Measurements from ENCODE around the gene ETAA1. TPM values are rescaled to one million over a fixed set of nuclear protein-coding genes. Genes with fewer than 3 reads are reported as not detected.

ETAA1 gene
- total RNA-seq, 1 experiment from 2014 or later: 18.8 TPM

DNA sequence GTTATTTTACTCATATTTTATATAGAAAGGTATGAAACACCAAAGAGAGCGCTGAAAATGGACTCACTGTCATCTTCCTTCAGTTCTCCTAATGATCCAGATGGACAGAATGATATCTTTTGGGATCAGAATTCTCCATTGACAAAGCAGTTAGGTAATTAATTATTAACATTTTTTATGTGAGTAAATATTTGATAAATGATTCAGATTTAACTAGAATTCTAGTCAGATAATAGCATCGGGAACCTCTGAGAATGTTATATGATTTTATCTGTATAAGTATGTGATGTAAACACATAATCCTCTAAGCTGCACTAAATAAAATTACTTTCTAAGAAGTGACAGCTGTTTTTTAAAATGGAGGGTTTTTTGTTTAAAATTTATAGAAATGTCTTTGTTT lies 2.0 kb downstream of the ETAA1 start:
- no peak overlapping the region for H3K27ac Mint-ChIP-seq
- Histone ChIP-seq H2BK5ac (ENCODE audit: insufficient read length, low read length) (no peak overlapping the region), H3T11ph (ENCODE audit: low read length) (no peak overlapping the region), H3K9me3 (ENCODE audit: control insufficient read depth, low read depth, low read length) (no peaks in the 10 kb centered on the region), H3K79me2 (ENCODE audit: insufficient read depth, low read length) (no peaks in the 10 kb centered on the region; the same call in 1 of the 2 replicates), H3K79me1 (ENCODE audit: insufficient read depth, low read depth, low read length, poor library complexity, severe bottlenecking) (no peaks in the 10 kb centered on the region), H2BK15ac (ENCODE audit: low read depth, low read length) (no peak overlapping the region), H2BK12ac (ENCODE audit: insufficient read length, low read depth, low read length) (no peak overlapping the region), H3K27me3 (ENCODE audit: insufficient read depth, low read length) (no peaks in the 10 kb centered on the region), H3K27ac (ENCODE audit: insufficient read length, low read depth, low read length) (no peak overlapping the region), H3K4me2 (ENCODE audit: insufficient read depth, insufficient read length, low read length) (no peak overlapping the region), H3K23ac (ENCODE audit: insufficient read length, low read depth, low read length) (no peak overlapping the region), H2BK20ac (ENCODE audit: low read depth, low read length, poor library complexity, severe bottlenecking) (no peak overlapping the region), H3K23me2 (ENCODE audit: insufficient read length, low read depth, low read length, poor library complexity, severe bottlenecking) (peaks cover 3% of the 10 kb centered on the region), H4K91ac (ENCODE audit: insufficient read length, low read depth, low read length) (no peak overlapping the region), H4K5ac (ENCODE audit: insufficient read length, low read depth, low read length) (no peak overlapping the region), H3K14ac (ENCODE audit: insufficient read depth, low read length) (no peak overlapping the region), H3K4ac (ENCODE audit: low read depth, low read length) (no peak overlapping the region), H3K18ac (ENCODE audit: insufficient read length, low read depth, low read length) (no peak overlapping the region), H3K56ac (ENCODE audit: insufficient read length, low read depth, low read length) (no peak overlapping the region), H4K20me1 (ENCODE audit: control insufficient read depth, insufficient read depth, insufficient read length) (no peaks in the 10 kb centered on the region), H2BK120ac (ENCODE audit: low read depth, low read length, poor library complexity, severe bottlenecking) (no peak overlapping the region), H3K9ac (ENCODE audit: extremely low read depth, insufficient read length, low read length) (no peak overlapping the region), H4K8ac (replicated peaks; ENCODE audit: insufficient read length, low read depth, low read length) (no peak overlapping the region), H3K4me1 (ENCODE audit: insufficient read depth, low read length) (no peaks in the 10 kb centered on the region), H2AK5ac (ENCODE audit: insufficient read length, low read length) (no peak overlapping the region), H2AFZ (ENCODE audit: low read length) (no peak overlapping the region)
- no peak for DNase-seq
- H3K4me3 Mint-ChIP-seq: peak overlapping the region in 1 of 2 experiments; percentile 99; a peak in 1 of 5 replicates
- H3K27me3 Mint-ChIP-seq (ENCODE audit: low read depth): no peaks in the 10 kb centered on the region
- TF ChIP-seq, protein P1, sequence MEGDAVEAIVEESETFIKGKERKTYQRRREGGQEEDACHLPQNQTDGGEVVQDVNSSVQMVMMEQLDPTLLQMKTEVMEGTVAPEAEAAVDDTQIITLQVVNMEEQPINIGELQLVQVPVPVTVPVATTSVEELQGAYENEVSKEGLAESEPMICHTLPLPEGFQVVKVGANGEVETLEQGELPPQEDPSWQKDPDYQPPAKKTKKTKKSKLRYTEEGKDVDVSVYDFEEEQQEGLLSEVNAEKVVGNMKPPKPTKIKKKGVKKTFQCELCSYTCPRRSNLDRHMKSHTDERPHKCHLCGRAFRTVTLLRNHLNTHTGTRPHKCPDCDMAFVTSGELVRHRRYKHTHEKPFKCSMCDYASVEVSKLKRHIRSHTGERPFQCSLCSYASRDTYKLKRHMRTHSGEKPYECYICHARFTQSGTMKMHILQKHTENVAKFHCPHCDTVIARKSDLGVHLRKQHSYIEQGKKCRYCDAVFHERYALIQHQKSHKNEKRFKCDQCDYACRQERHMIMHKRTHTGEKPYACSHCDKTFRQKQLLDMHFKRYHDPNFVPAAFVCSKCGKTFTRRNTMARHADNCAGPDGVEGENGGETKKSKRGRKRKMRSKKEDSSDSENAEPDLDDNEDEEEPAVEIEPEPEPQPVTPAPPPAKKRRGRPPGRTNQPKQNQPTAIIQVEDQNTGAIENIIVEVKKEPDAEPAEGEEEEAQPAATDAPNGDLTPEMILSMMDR (conservative IDR thresholded peaks at IDR 0.05): no peak
- H3K9me3 Mint-ChIP-seq: no peaks in the 10 kb centered on the region; a peak in 1 of 5 replicates
- WGBS (ENCODE audit: extremely low coverage, insufficient read length, low lambda C conversion rate): no CpG with 5 or more reads among the region's 2 CpGs
- H3K4me1 Mint-ChIP-seq: peaks cover 17 to 25% of the 10 kb centered on the region in 2 experiments
- H3K36me3 Mint-ChIP-seq (ENCODE audit: insufficient read depth in 1 of 3, low read depth in 3 of 3): peaks cover 8 to 35% (median 24%) of the 10 kb centered on the region in 3 experiments
